Activated CD8-positive, alpha-beta memory T cell treated with anti-CD3 and anti-CD28 coated beads for 1 hour (primary cell): ENCODE results near the gene MECR.
A peak's percentile ranks its signal among the peaks of the same experiment; 100 is the strongest.

Source experiments
- DNase-seq, 2 donors: peaks; one replicate each; pipeline ENCODE4 v3.0.0-alpha.2; 2020; ENCODE audit warnings: low read depth in 1 of 2; ENCODE audit errors: extremely low read depth in 1 of 2

Gene MECR

GRCh38 chr1:29209173-29209572, 21.6 kb downstream of the MECR start:
- no peak for DNase-seq

- DNase-seq = no peak
Observed at GRCh38 chr1:29208442-29208841, 22.3 kb downstream of the MECR start.

- peak; percentile 71 to 90 for DNase-seq
Observed at GRCh38 chr1:29202584-29203340, 28.0 kb downstream of the MECR start.

- no peak for DNase-seq
Observed at GRCh38 chr1:29202053-29202452, 28.7 kb downstream of the MECR start.

DNA sequence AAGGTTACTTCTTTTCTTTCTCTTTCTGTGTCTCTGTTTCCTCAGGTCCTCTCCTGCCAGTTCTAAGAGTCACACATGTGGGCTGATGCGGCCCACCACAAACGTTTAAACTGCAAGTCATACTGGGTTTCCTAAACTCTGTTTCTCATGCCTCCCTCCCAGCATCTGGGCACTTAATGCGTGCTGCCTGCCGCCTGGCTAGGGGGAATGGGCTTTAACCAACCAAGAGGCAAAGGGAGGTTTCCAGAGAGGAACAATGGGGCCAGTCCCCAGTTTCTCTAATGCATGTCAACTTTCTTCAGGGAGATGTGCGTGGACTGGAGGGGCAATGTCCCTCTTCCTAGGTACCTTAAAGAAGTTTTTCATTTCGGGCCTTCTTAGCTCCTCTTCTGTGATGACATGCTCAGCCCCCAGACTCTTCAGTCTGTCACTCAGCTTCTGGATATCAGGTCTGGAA, 29.1 kb downstream of the MECR start:
- no peak for DNase-seq

DNA sequence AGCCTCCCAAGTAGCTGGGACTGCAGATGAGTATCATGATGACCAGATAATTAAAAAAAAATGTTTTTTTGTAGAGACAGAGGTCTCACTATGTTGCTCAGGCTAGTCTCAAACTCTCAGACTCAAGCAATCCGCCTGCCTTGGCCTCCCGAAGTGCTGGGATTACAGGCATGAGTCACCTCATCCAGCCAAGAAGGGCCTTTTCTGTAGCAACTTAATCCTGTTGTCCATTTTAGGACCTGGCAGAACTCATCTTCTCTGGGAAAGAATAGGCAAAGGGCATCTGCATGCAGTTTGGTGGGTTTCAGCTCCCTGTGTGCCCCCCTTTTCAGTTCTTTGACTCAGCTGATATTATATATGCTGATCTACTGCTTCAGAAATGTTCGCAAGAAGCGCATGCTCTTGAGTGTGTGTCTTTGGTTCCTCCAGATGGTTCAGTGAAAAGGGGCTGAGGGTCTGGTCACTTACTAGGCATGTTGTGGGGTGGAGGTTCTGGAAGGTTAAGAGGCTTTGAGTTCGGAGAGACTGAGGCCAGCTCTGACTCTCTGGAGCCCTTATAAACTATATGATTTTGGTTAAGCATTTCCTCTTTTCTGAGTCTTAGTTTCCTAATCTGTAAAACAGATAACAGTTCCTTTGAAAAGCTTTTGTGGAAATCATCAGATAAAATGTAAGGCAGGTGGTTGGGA, 29.7 kb downstream of the MECR start:
- no peak for DNase-seq

DNA sequence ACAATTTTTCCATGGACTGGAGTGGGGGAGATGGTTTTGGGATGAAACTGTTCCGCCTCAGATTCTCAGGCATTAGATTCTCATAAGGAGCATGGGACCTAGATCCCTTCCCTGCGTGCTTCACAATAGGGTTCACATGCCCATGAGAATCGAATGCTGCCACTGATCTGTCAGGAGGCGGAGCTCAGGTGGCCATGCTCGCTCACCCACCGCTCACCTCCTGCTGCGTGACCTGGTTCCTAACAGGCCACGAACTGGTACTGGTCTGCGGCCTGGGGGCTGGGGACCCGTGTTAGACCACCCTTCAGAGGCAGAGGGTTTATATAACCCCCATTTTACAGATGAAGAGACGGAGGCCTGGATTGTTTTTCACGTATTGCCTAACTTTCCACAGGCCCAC, 32.7 kb downstream of the MECR start:
- DNase-seq = no peak

DNA sequence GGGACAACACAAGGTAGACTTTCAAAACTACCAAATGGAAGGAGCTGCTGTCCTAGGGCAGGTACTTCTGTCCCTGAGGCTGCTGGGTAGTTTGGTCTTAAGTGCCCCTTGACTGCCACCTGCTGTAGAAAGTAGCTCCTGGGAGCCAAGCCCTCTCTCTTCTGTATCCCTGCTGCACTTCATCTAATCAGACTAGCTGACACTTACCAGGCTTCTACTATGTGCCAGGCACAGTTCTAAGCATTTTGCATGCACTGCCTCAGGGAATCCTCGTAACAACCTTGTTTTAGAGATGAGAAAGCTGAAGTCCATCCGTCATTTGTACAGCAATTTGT, 33.2 kb downstream of the MECR start:
- peak in 1 of 2 donors; percentile 7 for DNase-seq

DNA sequence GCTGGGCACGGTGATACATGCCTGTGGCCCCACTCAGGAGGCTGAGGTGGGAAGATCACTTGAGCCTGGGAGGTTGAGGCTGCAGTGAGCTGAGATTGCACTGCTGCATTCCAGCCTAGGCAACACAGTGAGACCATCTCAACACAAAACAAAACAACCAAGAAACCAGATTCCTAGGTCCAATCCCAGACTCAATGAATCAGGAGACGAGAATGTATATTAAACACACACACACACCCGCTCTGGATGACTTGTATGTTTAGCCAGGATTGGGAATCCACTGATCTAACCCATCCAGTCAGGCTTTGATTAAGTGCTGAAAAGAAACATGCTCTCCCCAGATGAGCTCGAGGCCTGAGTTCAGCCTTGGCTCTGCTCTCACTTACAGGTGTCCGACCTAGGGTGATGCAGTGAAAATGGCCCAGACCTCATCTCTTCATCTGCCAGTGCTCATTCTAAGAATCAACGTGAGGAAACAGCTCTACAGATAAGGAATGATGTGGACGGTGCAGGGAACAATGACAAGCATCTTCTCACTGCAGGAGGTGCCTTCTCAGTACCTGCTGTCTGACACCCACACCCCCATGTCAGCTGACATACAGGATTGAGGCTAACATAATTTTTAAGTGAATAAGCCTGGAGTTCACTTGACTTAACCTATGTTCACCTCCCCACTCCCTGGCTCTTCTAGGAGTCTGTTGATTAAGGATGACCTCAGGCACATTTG, 33.7 kb downstream of the MECR start:
- no peak for DNase-seq

- DNase-seq = no peak
Observed at GRCh38 chr1:29195881-29196291, 34.8 kb downstream of the MECR start.

DNA sequence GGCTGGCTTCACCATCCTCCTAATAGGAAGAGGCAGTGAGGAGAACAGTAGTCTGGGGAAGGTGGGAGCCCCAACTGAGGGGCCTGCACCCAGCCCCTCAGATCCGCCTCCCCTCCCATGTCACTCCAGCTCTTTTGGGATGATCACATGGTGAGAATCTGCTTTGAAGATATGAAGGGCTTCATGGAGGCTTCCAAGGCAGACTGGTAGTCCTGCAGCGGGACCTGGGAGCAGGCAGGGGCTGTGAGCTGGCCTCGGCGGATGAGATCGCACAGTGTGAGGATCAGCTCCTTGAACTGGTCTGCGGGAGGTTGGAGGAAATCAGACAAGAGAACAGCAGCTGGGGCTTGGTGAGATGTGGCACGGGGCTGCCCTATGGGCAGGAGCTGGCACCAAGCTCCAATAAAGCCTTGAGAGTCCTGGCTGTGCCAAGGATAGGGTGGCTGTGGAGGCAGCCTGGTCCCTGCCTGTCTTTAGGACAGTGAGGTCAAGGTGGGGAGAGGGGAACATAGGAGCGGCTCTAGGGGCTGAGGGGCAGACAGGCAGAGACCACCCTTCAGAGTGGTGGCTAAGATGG, 36.8 kb downstream of the MECR start:
- DNase-seq = no peak

- no peak for DNase-seq
Observed at GRCh38 chr1:29190718-29191117, 40.0 kb downstream of the MECR start.

GRCh38 chr1:29186707-29187106, 44.0 kb downstream of the MECR start:
- no peak for DNase-seq

- DNase-seq = no peak
Observed at GRCh38 chr1:29186252-29186651, 44.5 kb downstream of the MECR start.

DNA sequence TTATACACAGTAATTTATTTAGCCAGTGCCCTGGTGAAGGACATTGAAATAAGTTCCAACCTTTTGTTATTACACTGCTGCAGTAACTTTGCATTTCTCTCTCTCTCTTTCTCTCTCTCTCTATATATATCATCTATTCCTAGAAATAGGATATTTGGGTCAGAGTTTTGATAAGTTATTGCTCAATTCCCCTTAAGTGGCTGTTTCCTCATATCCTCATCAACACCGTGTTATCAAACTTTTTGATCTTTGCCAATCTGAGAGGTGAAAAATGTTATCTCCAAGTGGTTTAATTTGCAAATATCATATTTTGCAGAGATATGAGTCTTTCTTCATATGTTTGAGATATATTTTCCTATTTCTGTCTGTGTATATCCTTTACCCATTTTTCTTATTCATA, 47.4 kb downstream of the MECR start:
- DNase-seq = no peak

- peak; percentile 95 to 98 for DNase-seq
Observed at GRCh38 chr1:29181413-29182225, 49.1 kb downstream of the MECR start, which contains the start of gene SRSF4. SRSF4 (minus strand) TSS chr1:29181900; CDS start chr1:29181752, 148 bp downstream.

GRCh38 chr1:29180497-29181412, 50.0 kb downstream of the MECR start:
- DNase-seq = no peak

- no peak for DNase-seq
Observed at GRCh38 chr1:29179641-29180184, 51.0 kb downstream of the MECR start.

- DNase-seq = no peak
Observed at GRCh38 chr1:29177022-29177705, 53.6 kb downstream of the MECR start.
